GM18861 (cell line): Measurements from ENCODE around the gene TEX35.
"Not testable (repeated sequence)": the region's sequence is repeated elsewhere in the genome, so short reads cannot be mapped to it uniquely, and the experiment has no call there.

Experiments
- ATAC-seq: cut with Tn5 transposase; IDR thresholded peaks from one replicate; pipeline ENCODE4 v1.9.1; 2021; ENCODE audit not compliant: unreplicated experiment

Gene TEX35

DNA sequence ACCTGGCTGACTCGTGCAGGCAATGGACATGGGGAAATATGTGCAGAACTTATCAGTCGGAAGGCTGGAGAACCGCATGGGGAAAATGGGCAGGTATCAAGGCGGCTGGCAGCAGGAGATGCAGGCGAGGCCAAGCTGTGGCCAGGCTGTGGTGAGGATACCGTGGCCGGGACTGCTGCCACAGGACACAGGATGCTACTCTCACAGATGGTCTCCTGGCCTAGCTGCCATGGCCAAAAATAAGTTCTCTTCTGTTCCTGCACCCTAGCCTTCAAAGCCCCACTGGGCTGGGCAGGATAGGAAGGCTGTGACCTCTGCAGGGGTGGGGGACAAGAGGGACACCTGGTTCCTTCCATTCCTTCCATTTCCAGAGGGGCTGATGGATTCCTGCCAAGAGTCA, 26.4 kb downstream of the TEX35 start:
- ATAC-seq = no peak

DNA sequence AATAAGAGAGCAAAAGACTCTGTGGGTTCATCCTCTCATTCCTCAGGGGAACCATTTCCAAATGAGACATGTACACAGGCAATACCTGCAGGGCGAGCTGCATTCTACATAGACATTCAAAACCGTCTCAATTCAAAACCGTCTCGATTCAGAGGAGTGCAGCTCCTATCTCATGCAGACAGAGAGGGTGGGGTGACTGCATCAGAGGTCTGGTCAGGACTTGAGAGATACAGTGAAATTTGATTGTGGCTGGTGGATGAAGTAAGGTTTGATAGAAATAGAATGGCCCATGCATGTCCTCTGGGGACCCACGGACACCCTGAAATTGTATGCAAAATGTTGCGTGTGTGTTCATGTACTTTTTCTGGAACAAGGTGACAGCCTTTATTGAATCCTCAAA, 27.3 kb downstream of the TEX35 start:
- ATAC-seq = no peak

DNA sequence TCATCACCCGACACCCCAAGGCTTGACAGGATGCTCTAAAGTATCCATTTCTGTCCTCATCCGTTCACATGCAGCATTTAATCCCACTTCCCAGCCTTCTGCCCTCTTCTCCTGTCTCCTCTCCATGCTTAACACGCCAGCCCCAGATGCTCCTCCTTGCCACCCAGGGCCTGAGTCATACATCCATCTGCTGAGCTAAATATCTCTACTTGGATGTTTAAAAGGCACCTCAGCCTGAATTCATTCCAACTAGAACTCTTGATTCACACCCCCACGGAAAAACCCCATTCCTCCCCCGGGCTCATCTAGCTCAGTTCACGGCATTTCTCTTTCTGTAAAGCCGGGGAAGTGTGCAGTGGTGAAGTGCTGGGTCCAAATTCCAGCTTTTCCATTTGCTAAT, 27.7 kb downstream of the TEX35 start:
- ATAC-seq = no peak

DNA sequence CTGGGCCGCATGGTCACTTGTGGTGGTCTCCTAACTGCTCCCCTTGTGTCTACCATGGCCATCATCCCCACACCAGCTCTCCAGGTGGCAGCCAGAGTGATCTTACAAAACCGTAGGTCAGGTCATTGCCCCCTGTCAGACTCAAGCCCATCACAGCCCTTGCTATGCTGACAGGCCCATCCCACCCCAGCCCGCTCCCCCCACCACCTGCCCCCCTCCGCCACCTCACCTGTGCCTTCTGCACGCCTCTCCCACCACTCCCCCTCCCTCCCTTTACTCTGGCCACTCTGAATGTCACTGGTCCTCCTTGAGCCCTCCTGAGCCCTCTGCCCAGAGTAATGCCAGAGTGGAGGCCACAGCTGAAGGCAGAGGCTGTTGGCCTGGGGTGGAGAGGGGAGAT, 28.5 kb downstream of the TEX35 start:
- no peak for ATAC-seq

DNA sequence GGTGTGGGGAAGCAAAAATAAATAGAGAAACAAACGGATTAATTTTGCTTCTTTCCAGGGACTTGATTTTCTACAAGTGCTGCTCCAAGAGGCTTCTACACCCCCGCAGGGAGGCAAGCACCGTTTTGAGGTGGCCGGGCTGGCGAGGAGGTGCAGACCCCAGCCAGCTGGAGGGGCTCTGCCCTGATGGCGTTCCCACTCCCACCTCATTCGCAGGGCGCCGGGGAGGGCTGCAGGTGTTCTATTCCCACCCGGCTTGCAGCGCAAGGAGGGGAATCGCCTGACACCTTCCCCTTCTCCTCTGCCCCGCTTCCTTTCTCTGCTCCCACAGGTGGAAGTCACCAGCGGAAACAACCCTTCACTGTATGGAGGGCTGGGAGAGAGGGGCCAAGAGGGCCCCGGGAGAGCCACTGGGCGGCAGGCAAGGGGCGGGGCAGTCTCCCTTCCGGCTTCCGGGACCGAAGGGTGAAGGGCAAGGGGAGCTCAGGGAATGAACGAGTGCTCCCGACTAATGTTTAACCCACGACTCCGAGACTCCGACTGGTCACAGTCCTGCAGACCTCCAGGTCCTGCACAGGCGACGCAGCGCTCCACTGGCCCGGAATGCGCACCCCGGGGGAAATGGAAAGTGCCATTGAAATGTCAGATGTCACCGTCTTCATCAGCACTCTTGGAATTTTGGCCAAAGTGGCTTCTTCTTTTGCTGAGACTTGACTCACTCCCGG, 29.1 kb downstream of the TEX35 start:
- no peak for ATAC-seq

DNA sequence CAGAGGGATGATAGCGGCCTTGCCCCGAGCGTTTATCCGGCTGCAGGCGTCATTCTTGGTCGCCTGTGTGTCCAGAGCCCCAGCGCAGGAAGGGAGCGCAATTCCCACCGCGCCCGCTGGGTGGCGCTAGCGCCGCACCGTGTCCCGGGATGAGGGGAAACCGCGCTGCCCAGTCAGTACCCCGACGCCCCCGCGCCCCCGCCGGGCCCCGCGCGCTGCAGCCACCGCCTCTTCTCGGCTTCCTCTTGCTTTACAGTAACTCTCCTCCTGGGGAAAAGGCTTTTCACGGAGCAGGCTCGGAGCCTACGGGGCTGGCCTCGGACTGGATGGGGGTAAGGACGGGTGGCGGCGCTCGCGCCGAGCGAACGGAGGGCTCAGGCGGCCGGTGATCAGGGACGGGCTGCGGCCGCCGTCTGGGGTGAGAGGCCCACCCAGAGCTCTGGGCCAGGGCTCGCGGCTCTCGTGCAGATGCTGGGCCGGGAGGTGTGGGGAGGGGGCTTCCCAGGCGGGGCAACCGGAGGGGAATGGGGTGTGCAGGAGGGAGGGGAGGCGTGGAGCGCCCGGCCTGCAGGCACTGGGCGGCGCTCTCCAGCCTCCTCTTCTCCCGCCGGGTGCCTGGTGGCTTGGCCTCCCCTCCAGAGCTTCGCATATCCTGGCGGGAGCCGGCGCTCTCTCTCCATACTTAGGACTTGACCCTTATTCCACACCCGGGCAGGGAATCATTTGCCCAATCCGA, 29.8 kb downstream of the TEX35 start:
- peak; percentile 57 for ATAC-seq

DNA sequence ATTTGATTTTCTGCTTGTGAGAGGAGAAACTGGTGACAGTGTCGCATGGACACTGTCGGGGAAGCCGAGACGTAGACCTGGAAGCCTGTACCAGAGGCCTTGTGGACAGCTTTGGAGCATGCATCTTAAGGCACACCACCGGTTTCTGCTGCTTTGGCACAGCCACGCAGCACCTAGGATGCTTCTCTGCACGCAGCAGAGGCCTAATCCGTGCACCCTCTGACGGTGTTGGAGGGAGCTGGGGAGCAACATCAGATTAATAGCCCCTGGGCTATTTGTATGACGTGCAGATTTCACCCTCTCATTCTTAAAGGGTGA, 30.3 kb downstream of the TEX35 start:
- peak; percentile 42 for ATAC-seq

DNA sequence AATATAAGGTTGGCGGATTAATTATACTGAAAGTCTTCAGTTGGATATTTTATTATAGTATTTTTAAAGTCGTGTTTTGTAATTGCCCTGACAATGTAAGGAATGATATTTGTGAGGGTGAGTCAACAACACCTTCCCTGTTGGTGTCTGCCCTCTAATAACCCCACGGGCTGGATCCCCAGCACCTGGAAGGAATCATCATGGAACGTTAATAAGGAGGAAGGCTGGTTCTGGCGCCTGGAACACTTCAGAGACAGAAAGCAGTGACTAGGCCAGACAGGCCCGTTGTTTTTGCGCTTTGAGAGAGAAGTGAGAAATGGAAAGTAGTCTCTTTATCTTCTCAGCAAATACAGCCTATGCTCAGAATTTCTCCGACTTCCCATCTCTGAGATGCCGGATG, 31.6 kb downstream of the TEX35 start:
- no peak for ATAC-seq

DNA sequence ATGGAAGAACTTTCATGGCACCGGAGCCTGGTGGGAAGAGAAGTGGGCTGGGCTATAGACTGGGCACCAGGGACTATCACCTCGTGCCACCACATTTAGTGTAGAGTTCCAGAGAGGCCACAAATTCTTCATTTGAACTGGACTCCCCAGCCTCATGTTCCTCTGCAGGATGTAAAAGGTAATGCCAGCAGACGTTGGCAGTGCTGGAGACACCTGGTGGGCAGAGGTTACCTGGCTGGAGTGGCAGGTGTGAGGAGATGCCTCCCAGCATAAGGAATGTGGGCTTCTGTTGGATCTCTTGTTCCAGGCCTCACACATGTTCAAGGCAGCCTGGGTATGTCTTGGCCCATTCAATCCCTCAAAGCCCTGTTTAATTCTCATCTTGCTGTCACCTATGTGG, 35.2 kb downstream of the TEX35 start:
- ATAC-seq = no peak

- ATAC-seq = no peak
Measured at GRCh38 chr1:178551307-178551706, 38.4 kb downstream of the TEX35 start.

DNA sequence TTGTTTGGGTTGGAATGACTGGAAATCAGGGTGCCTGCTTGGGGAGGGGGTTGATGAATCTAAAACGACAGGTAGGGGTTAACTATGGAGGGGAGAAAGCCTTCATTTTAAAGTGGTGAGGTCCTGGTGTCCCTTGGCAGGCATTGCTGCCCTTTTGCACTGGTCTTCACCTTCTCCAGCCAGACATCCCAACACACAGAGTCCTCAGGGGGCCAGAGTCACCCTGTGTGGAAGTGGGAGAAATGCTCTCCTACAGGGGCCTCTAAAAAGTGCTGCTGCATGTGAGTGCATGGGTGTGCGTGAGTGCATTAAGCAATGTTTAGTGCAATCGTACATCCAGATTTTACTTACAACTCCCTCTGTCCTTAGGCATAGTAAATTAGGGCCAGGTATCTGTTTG, 39.0 kb downstream of the TEX35 start:
- no peak for ATAC-seq

GRCh38 chr1:178552856-178553255, 39.9 kb downstream of the TEX35 start:
- ATAC-seq = no peak

- ATAC-seq = not testable (repeated sequence)
Measured at GRCh38 chr1:178554351-178554750, 41.4 kb downstream of the TEX35 start.

DNA sequence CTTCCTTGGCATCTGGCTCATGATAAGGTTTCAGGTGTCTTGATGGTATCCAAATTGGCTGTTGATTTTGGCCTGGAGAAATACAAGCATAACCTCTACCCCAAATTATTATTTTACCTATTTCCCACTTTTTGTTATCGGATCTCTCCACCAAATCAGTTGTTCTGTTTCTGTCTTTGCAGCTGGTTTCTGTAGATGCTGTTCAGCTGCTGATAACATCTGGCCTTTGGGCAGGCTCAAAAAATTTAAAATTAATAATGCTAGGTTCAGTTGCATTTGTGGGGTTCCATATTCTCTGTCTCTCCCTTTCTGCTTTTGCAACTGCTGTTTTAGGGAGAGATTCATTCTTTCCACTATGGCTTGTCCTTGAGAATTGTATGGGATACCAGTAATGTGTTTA, 42.7 kb downstream of the TEX35 start:
- not testable (repeated sequence) for ATAC-seq

DNA sequence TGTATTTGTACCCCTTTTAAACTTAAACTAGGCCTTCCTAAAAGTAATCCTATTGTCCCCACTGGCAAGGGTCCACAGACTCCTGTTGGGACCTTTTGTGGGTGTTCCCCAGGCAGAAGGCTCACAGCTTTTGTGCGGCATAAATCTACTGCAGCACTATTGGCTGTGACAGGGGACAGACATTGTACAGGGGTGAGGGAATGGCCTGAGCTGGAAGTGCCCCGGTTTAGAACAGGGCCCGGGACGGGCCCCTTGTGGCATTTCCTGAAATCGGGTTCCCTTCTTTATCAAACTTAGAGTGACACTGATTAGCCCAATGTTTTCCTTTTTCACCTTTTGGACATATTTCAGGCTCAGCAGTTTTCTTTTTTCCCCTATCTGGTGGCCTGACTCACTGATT, 45.9 kb downstream of the TEX35 start:
- ATAC-seq = not testable (repeated sequence)

- no peak for ATAC-seq
Measured at GRCh38 chr1:178560871-178561376, 48.0 kb downstream of the TEX35 start.

- ATAC-seq = no peak
Measured at GRCh38 chr1:178563099-178563820, 50.4 kb downstream of the TEX35 start.

DNA sequence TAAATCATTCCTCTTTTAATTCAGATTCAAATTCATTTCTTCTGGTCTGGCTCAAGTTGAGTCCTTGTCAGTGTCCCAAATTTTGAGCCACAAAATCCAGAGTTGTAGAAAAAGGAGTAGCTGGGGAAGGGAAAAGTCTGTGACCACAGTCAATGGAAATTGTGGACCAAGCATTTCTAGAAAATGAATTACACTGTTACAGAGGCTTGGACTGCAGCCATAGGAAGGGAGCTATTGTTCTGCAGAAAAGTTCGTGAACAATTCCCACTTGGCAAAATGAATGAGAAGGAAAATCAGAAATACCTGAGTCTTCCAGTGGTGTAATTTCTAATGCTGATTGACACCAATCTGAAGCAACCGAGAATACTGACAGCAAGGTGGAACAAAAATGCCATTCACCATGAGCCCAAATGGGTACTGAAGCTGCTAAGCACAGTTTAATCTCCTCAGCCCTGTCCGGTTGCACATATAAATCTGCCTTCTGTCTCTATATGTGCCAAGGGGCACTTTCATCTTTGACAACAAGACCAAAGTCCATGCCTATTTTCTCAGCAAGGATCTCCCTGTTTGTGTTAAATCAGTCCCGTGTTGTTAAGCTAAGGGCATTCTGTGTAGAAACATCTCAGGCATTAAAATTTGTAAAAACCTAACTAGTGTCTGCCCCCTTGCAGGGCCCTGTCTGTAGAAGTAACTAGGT, 51.3 kb downstream of the TEX35 start:
- no peak for ATAC-seq

- ATAC-seq = no peak
Measured at GRCh38 chr1:178564783-178565180, 51.9 kb downstream of the TEX35 start.

GRCh38 chr1:178565586-178565985, 52.7 kb downstream of the TEX35 start:
- no peak for ATAC-seq

DNA sequence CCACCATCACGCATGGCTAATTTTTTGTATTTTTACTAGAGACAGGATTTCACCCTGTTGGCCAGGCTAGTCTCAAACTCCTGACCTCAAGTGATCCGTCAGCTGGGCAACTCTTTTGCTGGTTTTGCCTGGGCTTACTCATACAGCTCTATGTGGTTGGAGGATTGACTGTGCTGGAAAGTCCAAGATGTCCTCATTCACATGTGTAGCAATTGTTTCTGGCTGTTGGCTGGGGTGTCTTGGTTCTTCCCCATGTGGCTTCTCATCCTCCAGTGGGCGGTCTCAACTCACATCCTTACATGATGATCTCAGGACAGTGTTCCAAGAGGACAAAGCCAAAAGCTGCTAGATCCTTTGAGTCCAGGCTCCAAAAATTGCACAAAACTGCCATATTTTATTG, 53.3 kb downstream of the TEX35 start:
- ATAC-seq = peak; percentile 78
